ENCODE data around the gene NPM1. TPM values are rescaled to one million over a fixed set of nuclear protein-coding genes. Genes with fewer than 3 reads are reported as not detected.

The NPM1 gene
- total and polyA plus RNA-seq, 2 of the 13 experiments (the other 11 are each of a cell fraction or from before 2014, with no cell fraction given), result 2,047 to 3,353 TPM

GRCh38 chr5:171413153-171413910 lies 25.7 kb downstream of the NPM1 start:
- peaks cover 17% of the 10 kb centered on the region for H3K79me2 ChIP-seq (ENCODE audit: insufficient read depth, low read length)
- no peak; the same call in 2 of the 3 replicates for ATAC-seq
- no peak overlapping the region for H3K4me2 ChIP-seq (ENCODE audit: low read depth, low read length)
- BruUV-seq (replicated peaks), result TSS peak; percentile 12
- ChIA-PET CTCF (ENCODE audit: low intra/inter-chr PET ratio, low total read pairs) (no interaction called here), POLR2A (no interaction called here)
- H3K36me3 ChIP-seq (replicated peaks in 1 of 2; ENCODE audit: control insufficient read depth in 1 of 2, insufficient read depth in 2 of 2, low read length in 2 of 2), result peaks cover 5 to 47% of the 10 kb centered on the region in 2 experiments
- H3K27ac ChIP-seq (ENCODE audit: extremely low read length, insufficient read depth, low read length), result no peak overlapping the region
- H3K27me3 ChIP-seq (ENCODE audit: control insufficient read depth in 1 of 2, insufficient read depth in 2 of 2, low read length in 2 of 2), result no peaks in the 10 kb centered on the region
- H3K9ac ChIP-seq (ENCODE audit: insufficient read depth, low read depth, low read length), result no peak overlapping the region
- no peak overlapping the region for H3K4me3 ChIP-seq (replicated peaks in 1 of 3; ENCODE audit: insufficient read depth in 1 of 3, low read depth in 2 of 3, low read length in 3 of 3)
- in situ Hi-C loops (cut with HindIII; ENCODE audit: extremely low pct_ligation_motif_present, low pct_unique_long_range_greater_than_20kb) (no loop called here), intact Hi-C loops (cut with micrococcal nuclease; ENCODE audit: unreplicated experiment) (no loop called here)
- no peak for DNase-seq (ENCODE audit: low spot score)
- peaks cover 57% of the 10 kb centered on the region for H4K20me1 ChIP-seq (ENCODE audit: insufficient read depth, low read length)
- TF ChIP-seq CCDC6 (CRISPR knock-in tag; IDR thresholded peaks at IDR 0.05), result no peak
- TF ChIP-seq, protein P1, sequence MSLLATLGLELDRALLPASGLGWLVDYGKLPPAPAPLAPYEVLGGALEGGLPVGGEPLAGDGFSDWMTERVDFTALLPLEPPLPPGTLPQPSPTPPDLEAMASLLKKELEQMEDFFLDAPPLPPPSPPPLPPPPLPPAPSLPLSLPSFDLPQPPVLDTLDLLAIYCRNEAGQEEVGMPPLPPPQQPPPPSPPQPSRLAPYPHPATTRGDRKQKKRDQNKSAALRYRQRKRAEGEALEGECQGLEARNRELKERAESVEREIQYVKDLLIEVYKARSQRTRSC (CRISPR knock-in tag; IDR thresholded peaks at IDR 0.05; ENCODE audit: low read depth), result no peak
- peak in 1 of 2 experiments; percentile 32; a peak in 1 of 4 replicates for TF ChIP-seq POLR2A (IDR thresholded peaks at IDR 0.05; ENCODE audit: insufficient read depth in 1 of 2, low read depth in 2 of 2, low read length in 2 of 2)
- TF ChIP-seq KDM5B (CRISPR knock-in tag; IDR thresholded peaks at IDR 0.05; ENCODE audit: borderline replicate concordance), result no peak
- TF ChIP-seq, protein P2, sequence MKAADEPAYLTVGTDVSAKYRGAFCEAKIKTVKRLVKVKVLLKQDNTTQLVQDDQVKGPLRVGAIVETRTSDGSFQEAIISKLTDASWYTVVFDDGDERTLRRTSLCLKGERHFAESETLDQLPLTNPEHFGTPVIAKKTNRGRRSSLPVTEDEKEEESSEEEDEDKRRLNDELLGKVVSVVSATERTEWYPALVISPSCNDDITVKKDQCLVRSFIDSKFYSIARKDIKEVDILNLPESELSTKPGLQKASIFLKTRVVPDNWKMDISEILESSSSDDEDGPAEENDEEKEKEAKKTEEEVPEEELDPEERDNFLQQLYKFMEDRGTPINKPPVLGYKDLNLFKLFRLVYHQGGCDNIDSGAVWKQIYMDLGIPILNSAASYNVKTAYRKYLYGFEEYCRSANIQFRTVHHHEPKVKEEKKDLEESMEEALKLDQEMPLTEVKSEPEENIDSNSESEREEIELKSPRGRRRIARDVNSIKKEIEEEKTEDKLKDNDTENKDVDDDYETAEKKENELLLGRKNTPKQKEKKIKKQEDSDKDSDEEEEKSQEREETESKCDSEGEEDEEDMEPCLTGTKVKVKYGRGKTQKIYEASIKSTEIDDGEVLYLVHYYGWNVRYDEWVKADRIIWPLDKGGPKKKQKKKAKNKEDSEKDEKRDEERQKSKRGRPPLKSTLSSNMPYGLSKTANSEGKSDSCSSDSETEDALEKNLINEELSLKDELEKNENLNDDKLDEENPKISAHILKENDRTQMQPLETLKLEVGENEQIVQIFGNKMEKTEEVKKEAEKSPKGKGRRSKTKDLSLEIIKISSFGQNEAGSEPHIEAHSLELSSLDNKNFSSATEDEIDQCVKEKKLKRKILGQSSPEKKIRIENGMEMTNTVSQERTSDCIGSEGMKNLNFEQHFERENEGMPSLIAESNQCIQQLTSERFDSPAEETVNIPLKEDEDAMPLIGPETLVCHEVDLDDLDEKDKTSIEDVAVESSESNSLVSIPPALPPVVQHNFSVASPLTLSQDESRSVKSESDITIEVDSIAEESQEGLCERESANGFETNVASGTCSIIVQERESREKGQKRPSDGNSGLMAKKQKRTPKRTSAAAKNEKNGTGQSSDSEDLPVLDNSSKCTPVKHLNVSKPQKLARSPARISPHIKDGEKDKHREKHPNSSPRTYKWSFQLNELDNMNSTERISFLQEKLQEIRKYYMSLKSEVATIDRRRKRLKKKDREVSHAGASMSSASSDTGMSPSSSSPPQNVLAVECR (CRISPR knock-in tag; IDR thresholded peaks at IDR 0.05; ENCODE audit: borderline replicate concordance), result no peak
- TF ChIP-seq SSRP1 (CRISPR knock-in tag; IDR thresholded peaks at IDR 0.05), result 0 out of 2 replicates have a peak, but pooled peaks have one; percentile 38
- 0 out of 4 replicates have a peak, but pooled peaks of 1 of the 2 experiments have one; percentile 20 for TF ChIP-seq NR2F1 (CRISPR knock-in tag; IDR thresholded peaks at IDR 0.05)
- peak; percentile 54 for TF ChIP-seq AGO2 (optimal IDR thresholded peaks at IDR 0.05; ENCODE audit: low read depth, low read length)
- peak; percentile 95 for TF ChIP-seq RBM22 (optimal IDR thresholded peaks at IDR 0.05; ENCODE audit: low read length)
- 0 out of 2 replicates have a peak, but pooled peaks have one; percentile 32 for TF ChIP-seq POLR2AphosphoS2 (IDR thresholded peaks at IDR 0.05; ENCODE audit: low read depth, low read length)
- peak; percentile 49 for TF ChIP-seq POLR2G (IDR thresholded peaks at IDR 0.05; ENCODE audit: low read depth, low read length)
- H3K9me3 ChIP-seq (ENCODE audit: low read length), result no peaks in the 10 kb centered on the region
- no peak overlapping the region for H2AFZ ChIP-seq (ENCODE audit: low read length)
- FAIRE-seq, result no peak
- H3K4me1 ChIP-seq (ENCODE audit: insufficient read depth, low read length), result peaks cover 2% of the 10 kb centered on the region
- 99% methylated on average over 3 of the region's 3 CpGs for WGBS (ENCODE audit: low lambda C conversion rate)

Data from HepG2 (cell line).